Peyer's patch (tissue), 4 donors: ENCODE results near the gene OR2M5.

Source experiments
- POLR2A ChIP-seq, 2 donors: fragments of 450-650 bp; IDR thresholded peaks; one replicate each; pipeline ENCODE4 v1.5.1; 2017; ENCODE audit warnings: antibody characterized with exemption in 2 of 2, mild to moderate bottlenecking in 2 of 2, moderate library complexity in 2 of 2
- TF ChIP-seq, protein P1 (sequence below), 6 experiments: fragments of 450-650 bp in 4 of 6; fragments of 200-600 bp in 2 of 6; sonication (generic) in 1 of 6; IDR thresholded peaks; one replicate each; pipeline ENCODE4 v1.5.1; 2017 to 2019; ENCODE audit warnings: antibody characterized with exemption in 6 of 6, mild to moderate bottlenecking in 3 of 6, moderate library complexity in 1 of 6

DNA sequence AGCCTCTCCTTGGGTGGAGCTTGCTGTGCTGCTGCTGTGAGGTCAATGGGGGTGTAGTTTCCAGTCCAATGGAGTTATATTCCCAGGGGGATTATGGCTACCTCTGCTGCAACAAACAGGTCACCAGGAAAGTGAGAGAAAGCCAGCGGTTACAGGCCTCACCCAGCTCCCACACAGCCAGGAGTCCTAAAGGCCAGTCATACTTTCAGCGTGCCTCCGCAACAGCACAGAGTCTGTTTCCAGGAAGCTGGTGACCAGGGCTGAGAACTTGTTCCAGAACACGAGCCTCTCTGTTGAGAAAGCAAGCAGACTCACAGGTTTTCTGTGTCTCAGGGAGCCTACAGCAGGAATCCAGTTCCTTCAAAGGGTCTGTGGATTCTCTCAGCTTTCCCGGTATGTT, 17.3 kb upstream of the OR2M5 start:
- no peak for TF ChIP-seq POLR2A (IDR thresholded peaks at IDR 0.05)
- TF ChIP-seq, protein P1, sequence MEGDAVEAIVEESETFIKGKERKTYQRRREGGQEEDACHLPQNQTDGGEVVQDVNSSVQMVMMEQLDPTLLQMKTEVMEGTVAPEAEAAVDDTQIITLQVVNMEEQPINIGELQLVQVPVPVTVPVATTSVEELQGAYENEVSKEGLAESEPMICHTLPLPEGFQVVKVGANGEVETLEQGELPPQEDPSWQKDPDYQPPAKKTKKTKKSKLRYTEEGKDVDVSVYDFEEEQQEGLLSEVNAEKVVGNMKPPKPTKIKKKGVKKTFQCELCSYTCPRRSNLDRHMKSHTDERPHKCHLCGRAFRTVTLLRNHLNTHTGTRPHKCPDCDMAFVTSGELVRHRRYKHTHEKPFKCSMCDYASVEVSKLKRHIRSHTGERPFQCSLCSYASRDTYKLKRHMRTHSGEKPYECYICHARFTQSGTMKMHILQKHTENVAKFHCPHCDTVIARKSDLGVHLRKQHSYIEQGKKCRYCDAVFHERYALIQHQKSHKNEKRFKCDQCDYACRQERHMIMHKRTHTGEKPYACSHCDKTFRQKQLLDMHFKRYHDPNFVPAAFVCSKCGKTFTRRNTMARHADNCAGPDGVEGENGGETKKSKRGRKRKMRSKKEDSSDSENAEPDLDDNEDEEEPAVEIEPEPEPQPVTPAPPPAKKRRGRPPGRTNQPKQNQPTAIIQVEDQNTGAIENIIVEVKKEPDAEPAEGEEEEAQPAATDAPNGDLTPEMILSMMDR (IDR thresholded peaks at IDR 0.05) = no peak
